Glutamatergic neuron (in vitro differentiated cells): Measurements from ENCODE around the gene ADAM23. TPM values are rescaled to one million over a fixed set of nuclear protein-coding genes. Genes with fewer than 3 reads are reported as not detected.

Source experiments
- DNase-seq: peaks from one replicate; pipeline ENCODE4 v3.0.0; 2022
- H3K27ac Mint-ChIP-seq: one replicate; pipeline ENCODE4 v1.8.0; 2020; ENCODE audit warnings: mild to moderate bottlenecking, mixed read lengths, inconsistent platforms; ENCODE audit not compliant: unreplicated experiment
- H3K27me3 Mint-ChIP-seq: one replicate; pipeline ENCODE4 v1.8.0; 2020; ENCODE audit warnings: mild to moderate bottlenecking, moderate library complexity, mixed read lengths, inconsistent platforms; ENCODE audit not compliant: unreplicated experiment
- H3K36me3 Mint-ChIP-seq: one replicate; pipeline ENCODE4 v1.8.0; 2020; ENCODE audit warnings: mild to moderate bottlenecking, mixed read lengths, inconsistent platforms; ENCODE audit not compliant: unreplicated experiment
- H3K4me1 Mint-ChIP-seq: one replicate; pipeline ENCODE4 v1.8.0; 2020; ENCODE audit warnings: mild to moderate bottlenecking, low read depth, mixed read lengths, inconsistent platforms; ENCODE audit not compliant: unreplicated experiment
- H3K4me3 Mint-ChIP-seq: one replicate; pipeline ENCODE4 v1.8.0; 2020; ENCODE audit warnings: mild to moderate bottlenecking, mixed read lengths, inconsistent platforms; ENCODE audit not compliant: unreplicated experiment
- H3K9me3 Mint-ChIP-seq: one replicate; pipeline ENCODE4 v1.8.0; 2020; ENCODE audit warnings: mild to moderate bottlenecking, moderate library complexity, mixed read lengths, inconsistent platforms; ENCODE audit not compliant: unreplicated experiment
- total RNA-seq: library from RNA; stranded (reverse); fragmentation: NEBNext Ultra II Directional; extraction: Animal tissue kit (Norgen Biotek cat#: 25700); gene quantifications from one replicate; pipeline ENCODE4 v1.2.1, GENCODE V29; 2021; ENCODE audit not compliant: unreplicated experiment
- TF ChIP-seq, protein P1 (sequence below): fragments of 200-600 bp; sonication (generic); IDR thresholded peaks from one replicate; pipeline ENCODE4 v1.5.0; 2021; ENCODE audit not compliant: partially characterized antibody, unreplicated experiment

ADAM23 gene
- total RNA-seq, 1 donor from 2014 or later, result 16.4 TPM

DNA sequence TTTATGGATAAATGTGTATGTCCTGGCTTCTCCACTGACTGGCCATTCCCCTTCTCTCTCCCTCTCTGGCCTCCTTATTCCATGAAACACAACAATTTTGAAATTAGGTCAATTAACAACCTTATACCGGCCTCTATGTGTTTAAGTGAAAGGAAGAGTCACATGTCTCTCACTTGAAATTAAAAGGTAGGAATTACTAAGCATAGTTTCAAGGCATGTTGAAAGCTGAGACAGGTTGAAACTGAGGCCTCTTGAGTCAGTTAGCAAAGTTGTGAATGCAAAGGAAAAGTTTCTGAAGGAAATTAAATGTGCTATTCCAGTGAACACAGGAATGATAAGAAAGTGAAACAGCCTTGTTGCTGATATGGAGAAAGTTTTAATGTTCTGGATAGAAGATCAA, 69.7 kb downstream of the ADAM23 start:
- H3K36me3 Mint-ChIP-seq, result no peaks in the 10 kb centered on the region
- DNase-seq, result no peak
- no peaks in the 10 kb centered on the region for H3K4me1 Mint-ChIP-seq
- H3K27ac Mint-ChIP-seq, result no peak overlapping the region
- no peak overlapping the region for H3K4me3 Mint-ChIP-seq
- TF ChIP-seq, protein P1, sequence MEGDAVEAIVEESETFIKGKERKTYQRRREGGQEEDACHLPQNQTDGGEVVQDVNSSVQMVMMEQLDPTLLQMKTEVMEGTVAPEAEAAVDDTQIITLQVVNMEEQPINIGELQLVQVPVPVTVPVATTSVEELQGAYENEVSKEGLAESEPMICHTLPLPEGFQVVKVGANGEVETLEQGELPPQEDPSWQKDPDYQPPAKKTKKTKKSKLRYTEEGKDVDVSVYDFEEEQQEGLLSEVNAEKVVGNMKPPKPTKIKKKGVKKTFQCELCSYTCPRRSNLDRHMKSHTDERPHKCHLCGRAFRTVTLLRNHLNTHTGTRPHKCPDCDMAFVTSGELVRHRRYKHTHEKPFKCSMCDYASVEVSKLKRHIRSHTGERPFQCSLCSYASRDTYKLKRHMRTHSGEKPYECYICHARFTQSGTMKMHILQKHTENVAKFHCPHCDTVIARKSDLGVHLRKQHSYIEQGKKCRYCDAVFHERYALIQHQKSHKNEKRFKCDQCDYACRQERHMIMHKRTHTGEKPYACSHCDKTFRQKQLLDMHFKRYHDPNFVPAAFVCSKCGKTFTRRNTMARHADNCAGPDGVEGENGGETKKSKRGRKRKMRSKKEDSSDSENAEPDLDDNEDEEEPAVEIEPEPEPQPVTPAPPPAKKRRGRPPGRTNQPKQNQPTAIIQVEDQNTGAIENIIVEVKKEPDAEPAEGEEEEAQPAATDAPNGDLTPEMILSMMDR, result no peak
- H3K27me3 Mint-ChIP-seq, result no peaks in the 10 kb centered on the region
- no peaks in the 10 kb centered on the region for H3K9me3 Mint-ChIP-seq

DNA sequence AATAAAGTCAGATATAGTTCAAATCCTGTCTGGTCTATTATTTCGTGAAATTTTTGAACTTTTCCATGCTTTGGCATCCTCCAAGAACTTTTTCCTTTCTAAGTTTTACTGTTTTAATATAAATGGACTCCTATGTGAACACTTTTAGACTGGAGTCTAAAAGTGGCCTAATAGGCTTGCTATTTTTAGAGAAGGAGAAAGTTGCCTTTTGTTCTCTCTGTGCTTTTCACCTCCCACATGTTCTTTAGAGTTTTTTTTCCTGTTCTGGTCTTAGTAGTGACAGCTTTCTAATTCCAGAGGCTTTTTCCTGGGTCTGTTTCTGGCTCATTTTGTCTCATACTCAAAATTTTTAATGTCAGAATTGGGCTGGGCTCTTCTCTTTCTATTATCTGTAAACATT, 72.2 kb downstream of the ADAM23 start:
- Mint-ChIP-seq H3K4me1 (peaks cover 2% of the 10 kb centered on the region), H3K27ac (no peak overlapping the region)

DNA sequence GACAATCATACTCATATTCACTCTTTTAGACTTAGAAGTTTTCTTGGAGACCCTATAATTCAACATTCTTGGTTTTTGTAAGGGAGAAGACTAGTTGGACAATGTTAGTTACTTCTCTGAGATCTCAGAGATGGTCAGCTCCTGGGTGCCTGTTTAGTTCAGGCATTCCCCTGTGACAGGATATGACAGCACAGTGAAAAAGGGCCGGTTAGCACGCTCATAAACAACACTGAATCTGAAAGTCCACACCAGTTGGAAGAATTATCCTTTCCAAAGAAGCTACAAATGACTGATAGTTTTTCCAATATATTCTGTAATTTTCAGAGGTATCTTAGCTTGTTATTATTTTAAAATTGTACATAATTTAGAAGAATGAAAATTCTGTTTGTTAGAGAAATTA, 75.7 kb downstream of the ADAM23 start:
- TF ChIP-seq, protein P1, result no peak
- Mint-ChIP-seq H3K9me3 (peaks cover 1% of the 10 kb centered on the region), H3K4me1 (peaks cover 9% of the 10 kb centered on the region), H3K27me3 (no peaks in the 10 kb centered on the region), H3K4me3 (no peak overlapping the region), H3K36me3 (no peaks in the 10 kb centered on the region), H3K27ac (no peak overlapping the region)
- no peak for DNase-seq

More for the DNA sequence above, 72.2 kb downstream of the ADAM23 start:
- Mint-ChIP-seq H3K9me3 (no peaks in the 10 kb centered on the region), H3K36me3 (no peaks in the 10 kb centered on the region), H3K4me3 (no peak overlapping the region), H3K27me3 (no peaks in the 10 kb centered on the region)
- TF ChIP-seq, protein P1, result no peak
- no peak for DNase-seq

DNA sequence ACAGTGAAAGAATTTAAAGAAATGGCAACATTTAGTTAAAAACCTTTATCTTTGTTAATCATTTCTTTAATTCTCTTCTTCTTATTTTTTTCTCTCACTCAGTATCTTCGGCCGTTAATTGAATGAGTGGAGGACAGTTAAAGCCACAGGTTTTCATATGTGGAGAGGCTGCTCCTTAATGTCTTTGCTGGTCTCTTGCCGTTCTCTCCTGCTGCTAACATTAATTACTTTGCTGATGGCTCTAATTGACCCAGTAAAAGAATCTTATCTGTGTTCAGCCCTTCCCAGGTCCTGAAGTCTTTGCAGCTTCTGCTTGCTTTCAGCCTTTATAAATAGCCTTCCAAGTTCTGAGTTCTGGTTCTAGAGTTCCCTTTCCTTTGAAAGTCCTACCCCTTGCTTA, 77.1 kb downstream of the ADAM23 start:
- Mint-ChIP-seq H3K27me3 (no peaks in the 10 kb centered on the region), H3K27ac (no peak overlapping the region), H3K36me3 (no peaks in the 10 kb centered on the region), H3K4me3 (no peak overlapping the region), H3K4me1 (peaks cover 9% of the 10 kb centered on the region), H3K9me3 (peaks cover 1% of the 10 kb centered on the region)
- TF ChIP-seq, protein P1, result no peak
- DNase-seq, result no peak

DNA sequence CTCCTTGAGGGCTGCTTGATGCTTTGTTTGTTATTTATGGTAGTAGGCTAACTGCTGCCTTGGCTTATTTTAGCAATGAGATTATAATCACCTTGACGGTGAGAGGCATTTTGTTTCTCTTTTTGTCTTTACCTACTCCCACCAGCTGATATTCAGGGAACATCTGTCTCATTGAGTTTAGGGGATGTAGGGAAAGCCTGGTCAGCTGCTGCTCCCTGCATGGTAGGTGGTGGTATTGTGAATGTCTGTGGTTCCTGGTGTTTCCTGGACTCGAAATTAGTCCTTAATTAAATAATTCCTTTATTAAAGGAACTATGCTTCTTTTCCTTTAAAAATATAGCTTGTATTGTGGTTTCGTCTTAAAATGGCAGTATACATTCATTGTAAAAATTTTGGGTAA, 77.8 kb downstream of the ADAM23 start:
- DNase-seq, result no peak
- H3K4me1 Mint-ChIP-seq, result peaks cover 9% of the 10 kb centered on the region
- no peak overlapping the region for H3K4me3 Mint-ChIP-seq
- TF ChIP-seq, protein P1, result no peak
- H3K36me3 Mint-ChIP-seq, result no peaks in the 10 kb centered on the region
- H3K27me3 Mint-ChIP-seq, result no peaks in the 10 kb centered on the region
- no peak overlapping the region for H3K27ac Mint-ChIP-seq
- peaks cover 1% of the 10 kb centered on the region for H3K9me3 Mint-ChIP-seq
